OCI-LY1 (cell line): ENCODE results near the gene CLEC16A.

Source experiments
- EZH2 ChIP-seq: fragments of 200-600 bp; sonication (generic), shearing (Covaris generic); IDR thresholded peaks from 2 replicates; pipeline ENCODE4 v1.8.0; 2017; ENCODE audit warnings: borderline replicate concordance, mixed run types, mild to moderate bottlenecking, antibody characterized with exemption, low read length, moderate library complexity, mixed read lengths
- TF ChIP-seq, protein P1 (sequence below): fragments of 200-600 bp; sonication (generic), shearing (Covaris generic); IDR thresholded peaks from 2 replicates; pipeline ENCODE4 v1.5.1; 2017; ENCODE audit warnings: mild to moderate bottlenecking, antibody characterized with exemption, low read length, moderate library complexity, mixed read lengths

DNA sequence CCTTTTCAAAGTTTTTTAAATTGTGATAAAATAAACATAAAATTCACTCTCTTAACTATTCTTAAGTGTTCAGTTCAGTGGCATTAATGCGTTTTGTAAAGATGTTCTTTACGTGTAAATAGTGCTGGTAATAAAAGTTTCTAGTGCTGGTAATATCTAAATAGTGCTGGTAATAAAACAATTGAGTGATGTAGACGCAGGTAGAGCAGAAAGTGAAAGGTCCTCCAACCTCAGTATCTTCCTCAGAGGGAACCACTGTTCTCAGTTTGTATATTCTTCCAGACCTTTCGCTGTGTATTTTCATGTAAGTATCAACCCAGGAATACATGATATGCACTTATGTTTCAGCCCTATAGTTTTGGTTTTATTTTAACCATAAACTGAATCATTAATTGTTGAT is 53.1 kb downstream of the CLEC16A start:
- TF ChIP-seq, protein P1, sequence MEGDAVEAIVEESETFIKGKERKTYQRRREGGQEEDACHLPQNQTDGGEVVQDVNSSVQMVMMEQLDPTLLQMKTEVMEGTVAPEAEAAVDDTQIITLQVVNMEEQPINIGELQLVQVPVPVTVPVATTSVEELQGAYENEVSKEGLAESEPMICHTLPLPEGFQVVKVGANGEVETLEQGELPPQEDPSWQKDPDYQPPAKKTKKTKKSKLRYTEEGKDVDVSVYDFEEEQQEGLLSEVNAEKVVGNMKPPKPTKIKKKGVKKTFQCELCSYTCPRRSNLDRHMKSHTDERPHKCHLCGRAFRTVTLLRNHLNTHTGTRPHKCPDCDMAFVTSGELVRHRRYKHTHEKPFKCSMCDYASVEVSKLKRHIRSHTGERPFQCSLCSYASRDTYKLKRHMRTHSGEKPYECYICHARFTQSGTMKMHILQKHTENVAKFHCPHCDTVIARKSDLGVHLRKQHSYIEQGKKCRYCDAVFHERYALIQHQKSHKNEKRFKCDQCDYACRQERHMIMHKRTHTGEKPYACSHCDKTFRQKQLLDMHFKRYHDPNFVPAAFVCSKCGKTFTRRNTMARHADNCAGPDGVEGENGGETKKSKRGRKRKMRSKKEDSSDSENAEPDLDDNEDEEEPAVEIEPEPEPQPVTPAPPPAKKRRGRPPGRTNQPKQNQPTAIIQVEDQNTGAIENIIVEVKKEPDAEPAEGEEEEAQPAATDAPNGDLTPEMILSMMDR: no peak
- TF ChIP-seq EZH2: no peak
